HG03457 (cell line): ENCODE results near the gene TRABD2B.
"Not testable (repeated sequence)": the region's sequence is repeated elsewhere in the genome, so short reads cannot be mapped to it uniquely, and the experiment has no call there.

Experiments
- ATAC-seq: cut with Tn5 transposase; IDR thresholded peaks from one replicate; pipeline ENCODE4 v1.9.1; 2021; ENCODE audit warnings: moderate number of reproducible peaks; ENCODE audit not compliant: unreplicated experiment

TRABD2B gene

GRCh38 chr1:47970882-47971281 is 26.3 kb downstream of the TRABD2B start:
- ATAC-seq: no peak

GRCh38 chr1:47969478-47969877 is 27.7 kb downstream of the TRABD2B start:
- ATAC-seq: no peak

GRCh38 chr1:47968556-47968888 is 28.7 kb downstream of the TRABD2B start:
- ATAC-seq: no peak

DNA sequence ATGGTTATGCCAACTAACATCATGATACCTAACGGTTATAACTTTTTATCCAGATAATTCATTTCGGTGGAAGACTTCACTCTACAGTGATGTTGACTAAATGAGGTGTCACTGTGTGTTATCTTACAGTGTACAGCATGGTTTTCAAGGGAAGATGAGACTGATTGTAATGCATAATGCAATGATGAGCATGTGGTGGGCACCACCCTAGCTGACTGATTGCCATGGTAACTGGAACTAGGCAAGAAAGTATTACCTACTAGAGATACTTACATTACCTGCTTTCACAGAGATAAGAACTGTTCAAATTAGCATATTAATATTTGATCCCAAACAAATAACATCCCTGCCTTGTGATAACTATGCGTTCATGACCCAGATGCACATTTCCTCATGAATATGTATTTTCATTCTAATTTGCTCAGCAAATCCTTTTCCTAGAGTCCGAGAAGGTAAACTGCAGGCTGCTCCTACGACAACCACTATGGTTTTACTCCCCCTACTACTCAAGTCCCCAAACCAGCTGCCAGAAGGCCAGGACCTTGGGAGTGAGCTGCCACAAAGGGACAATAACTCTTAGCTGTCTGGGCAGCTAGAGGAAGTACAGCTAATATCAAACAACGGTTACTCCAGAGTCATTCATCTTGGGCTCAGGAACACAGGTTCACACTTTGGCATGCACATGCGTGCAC is 29.2 kb downstream of the TRABD2B start:
- ATAC-seq: no peak

DNA sequence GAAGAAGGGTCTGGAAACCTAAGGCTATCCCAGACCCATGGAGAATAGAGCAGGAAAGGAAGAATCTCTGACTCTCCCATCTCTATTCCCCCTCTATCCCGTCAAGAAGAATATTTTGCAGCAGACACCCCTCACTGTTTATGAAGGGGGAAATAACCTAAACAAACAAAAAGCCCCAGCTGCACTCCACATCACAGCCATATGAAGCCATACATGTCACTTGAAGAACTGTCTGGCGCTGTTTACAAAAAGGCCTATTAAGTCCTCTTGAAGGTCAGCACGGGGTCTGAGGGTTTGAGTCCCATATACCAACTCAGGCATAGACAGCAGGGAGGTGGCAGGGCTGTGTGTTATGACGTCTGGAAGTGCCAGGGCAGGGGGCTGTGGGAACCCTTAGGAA is 31.4 kb downstream of the TRABD2B start:
- ATAC-seq: no peak

DNA sequence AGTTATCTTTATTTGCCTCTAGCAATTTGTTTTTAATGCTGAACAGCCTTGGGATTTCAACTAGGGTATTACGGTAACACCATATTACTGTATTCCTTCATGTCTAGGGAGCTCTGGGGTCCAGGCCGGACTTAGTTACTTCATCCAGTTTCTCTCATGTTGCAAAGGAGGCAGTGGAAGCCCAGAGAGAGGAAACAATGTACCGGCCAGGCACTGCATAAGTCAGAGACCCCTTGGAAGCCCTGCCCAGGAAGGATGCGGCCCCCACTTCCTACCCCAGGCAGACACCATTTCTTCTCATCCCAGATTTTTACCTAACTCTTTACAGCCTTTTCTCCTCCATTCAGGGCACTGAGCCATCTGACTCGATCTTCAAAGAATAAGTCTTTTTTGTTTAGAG is 32.5 kb downstream of the TRABD2B start:
- no peak for ATAC-seq

- no peak for ATAC-seq
Measured at GRCh38 chr1:47963568-47964358, 33.4 kb downstream of the TRABD2B start.

GRCh38 chr1:47962750-47963492 is 34.3 kb downstream of the TRABD2B start:
- ATAC-seq: no peak

DNA sequence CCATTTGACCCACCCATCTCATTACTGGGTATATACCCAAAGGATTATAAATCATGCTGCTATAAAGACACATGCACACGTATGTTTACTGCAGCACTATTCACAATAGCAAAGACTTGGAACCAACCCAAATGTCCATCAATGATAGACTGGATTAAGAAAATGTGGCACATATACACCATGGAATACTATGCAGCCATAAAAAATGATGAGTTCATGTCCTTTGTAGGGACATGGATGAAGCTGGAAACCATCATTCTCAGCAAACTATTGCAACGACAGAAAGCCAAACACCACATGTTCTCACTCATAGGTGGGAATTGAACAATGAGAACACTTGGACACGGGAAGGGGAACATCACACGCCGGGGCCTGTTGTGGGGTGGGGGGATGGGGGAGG is 35.4 kb downstream of the TRABD2B start:
- ATAC-seq: not testable (repeated sequence)

- not testable (repeated sequence) for ATAC-seq
Measured at GRCh38 chr1:47956491-47956890, 40.7 kb downstream of the TRABD2B start.

GRCh38 chr1:47953661-47954060 is 43.5 kb downstream of the TRABD2B start:
- ATAC-seq: no peak

- ATAC-seq: no peak
Measured at GRCh38 chr1:47951545-47952235, 45.5 kb downstream of the TRABD2B start.

GRCh38 chr1:47951026-47951425 is 46.2 kb downstream of the TRABD2B start:
- no peak for ATAC-seq

DNA sequence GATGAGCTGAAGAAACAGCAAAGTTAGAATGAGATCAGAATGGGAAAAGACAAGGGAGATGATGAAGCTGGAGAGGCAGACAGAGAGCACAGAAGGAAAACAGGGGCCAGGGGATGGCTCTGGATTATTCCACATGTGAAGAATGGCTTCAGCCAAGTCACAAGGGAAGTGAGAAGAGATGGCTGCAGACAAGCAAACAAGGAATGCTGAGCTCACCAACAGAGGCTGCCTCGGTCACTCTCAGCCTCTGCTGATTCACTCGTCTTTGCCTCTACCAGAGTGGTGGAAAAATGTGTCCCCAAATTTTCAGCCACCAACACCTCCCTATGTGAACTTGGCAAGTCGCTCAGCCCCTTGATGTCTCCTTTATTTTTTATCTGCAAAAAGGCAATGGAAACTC is 46.7 kb downstream of the TRABD2B start:
- no peak for ATAC-seq

- ATAC-seq: no peak
Measured at GRCh38 chr1:47948126-47948525, 49.1 kb downstream of the TRABD2B start.

- ATAC-seq: no peak
Measured at GRCh38 chr1:47947531-47947930, 49.7 kb downstream of the TRABD2B start.

DNA sequence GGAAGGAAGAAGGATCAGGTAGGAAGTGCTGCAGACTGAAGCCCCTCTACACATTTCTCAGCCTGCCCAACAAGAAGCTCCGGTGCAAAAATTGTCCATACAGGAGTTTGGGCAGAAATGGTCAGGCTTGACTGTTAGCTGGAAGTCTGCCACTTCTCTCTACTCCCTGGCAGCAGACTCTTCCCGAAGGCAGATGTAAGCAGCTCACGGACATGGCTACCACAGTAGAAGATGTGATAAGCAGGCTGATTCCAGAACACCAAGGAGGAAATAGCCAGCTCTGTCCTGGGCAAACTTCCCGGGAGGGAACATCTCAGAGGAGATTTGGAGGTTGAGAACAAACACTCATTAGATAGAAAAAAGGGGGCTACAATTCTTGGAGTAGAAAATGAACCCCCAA is 52.6 kb downstream of the TRABD2B start:
- no peak for ATAC-seq

GRCh38 chr1:47942240-47942629 is 55.0 kb downstream of the TRABD2B start:
- ATAC-seq: no peak

DNA sequence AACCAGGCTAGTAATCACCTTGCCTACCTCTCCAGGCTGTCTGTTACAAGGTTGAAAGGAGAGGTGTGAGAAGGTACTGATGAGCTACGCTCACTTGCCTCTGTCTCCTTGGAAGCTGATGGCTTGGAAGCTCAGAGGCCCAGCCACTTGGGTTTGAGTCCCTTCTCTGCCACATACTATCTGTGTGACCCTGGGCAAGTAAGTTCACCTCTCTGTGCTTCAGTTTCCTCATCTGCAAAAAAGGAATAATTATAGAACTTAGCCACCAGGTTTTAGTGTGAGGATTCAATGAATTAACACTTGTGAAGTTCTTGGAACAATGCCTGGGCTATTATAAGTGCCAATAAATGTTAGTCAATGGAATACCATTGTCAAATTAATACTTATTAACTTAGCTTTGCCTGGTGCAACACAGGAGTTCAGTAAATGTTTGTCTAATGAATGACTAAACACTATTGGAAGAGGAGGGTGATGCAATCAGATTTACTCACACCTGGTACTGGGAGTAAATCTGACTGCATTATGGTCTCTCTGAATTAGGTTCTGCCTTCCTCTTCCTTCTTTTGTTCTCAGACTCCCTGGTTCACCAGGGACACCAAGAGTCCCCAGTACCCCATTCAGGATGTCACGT is 55.5 kb downstream of the TRABD2B start:
- ATAC-seq: no peak

DNA sequence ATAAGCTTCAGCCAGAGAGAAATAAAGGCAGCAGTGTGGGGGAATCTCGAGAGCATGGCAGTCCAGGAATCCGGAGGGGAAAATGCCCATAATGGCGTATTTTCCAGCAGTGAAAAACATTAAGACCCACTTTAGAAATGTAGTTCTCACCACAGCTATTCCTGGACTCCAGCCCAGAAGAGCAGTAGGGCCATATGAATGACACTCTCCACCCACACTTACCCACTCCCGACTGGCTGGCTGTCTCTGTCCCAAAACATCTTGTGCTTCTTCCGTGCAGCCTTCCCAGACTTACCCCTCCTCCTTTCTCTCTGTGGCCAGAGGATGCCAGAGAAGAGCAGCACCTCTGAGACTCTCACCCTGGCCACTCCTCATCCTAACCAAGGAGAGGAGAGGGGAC is 56.4 kb downstream of the TRABD2B start:
- ATAC-seq: no peak

GRCh38 chr1:47940326-47940725 is 56.9 kb downstream of the TRABD2B start:
- no peak for ATAC-seq
